HG03521 (cell line): ENCODE measurements around the gene COL12A1.

Experiments
- ATAC-seq: cut with Tn5 transposase; IDR thresholded peaks from one replicate; pipeline ENCODE4 v1.9.1; 2021; ENCODE audit warnings: mild to moderate bottlenecking, moderate library complexity; ENCODE audit not compliant: unreplicated experiment

The COL12A1 gene

DNA sequence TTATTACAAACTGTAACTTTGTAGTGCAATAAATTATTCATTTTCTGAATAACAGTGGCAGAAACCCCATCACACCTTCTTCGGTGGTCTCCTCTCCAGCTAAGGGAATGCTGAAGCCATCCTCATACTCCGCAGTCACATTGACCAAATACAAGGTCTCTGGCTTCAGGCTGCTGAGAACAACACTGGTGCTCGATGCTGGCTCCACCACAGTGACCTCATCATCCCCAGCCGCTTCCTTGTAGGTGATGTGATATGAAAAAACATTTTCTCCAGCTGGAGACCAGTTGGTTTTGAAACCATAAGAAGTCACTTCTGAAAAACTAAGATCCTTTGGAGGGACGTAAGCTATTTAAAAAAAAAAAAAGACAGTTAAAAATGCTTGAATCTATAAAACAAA, 25.0 kb downstream of the COL12A1 start:
- ATAC-seq, result no peak

DNA sequence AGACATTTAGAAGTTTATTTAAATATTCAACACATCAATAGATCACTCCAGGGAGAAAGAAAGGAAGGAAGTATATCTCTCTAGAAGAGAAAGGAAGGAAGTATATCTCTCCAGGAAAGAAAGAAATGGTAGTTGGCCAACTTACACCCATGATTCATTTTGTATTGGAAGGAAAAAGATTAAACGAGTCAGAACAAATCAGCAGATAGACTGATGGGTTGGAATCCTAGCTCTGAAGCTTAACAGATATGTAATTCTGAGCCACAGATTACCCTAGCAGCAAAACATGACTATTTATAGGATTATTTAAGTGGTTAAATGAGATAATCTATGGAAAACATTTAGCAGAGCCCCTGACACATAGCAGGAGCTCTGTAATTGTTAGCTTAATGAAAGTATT, 27.1 kb downstream of the COL12A1 start:
- no peak for ATAC-seq

DNA sequence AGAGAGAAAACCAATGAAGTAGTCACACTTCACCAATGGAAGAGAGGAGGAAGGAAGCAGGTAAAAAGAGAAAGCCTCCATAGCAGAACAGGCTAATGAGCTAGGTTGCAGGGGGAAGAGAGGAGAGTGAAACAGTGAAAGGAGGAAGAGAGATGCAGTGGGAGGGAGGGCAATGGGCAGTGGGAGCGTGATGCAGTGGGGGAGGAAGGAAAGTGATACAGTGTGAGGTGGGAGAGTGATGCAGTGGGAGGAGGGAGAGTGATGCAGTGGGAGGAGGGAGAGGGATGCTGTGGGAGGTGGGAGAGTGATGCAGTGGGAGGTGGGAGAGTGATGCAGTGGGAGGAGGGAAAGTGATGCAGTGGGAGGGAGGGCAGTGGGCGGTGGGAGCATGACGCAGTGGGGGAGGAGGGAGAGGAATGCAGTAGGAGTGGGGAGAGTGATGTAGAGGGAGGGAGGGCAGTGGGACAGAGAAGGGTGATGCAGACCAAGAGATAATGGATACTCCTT, 29.7 kb downstream of the COL12A1 start:
- ATAC-seq, result no peak

DNA sequence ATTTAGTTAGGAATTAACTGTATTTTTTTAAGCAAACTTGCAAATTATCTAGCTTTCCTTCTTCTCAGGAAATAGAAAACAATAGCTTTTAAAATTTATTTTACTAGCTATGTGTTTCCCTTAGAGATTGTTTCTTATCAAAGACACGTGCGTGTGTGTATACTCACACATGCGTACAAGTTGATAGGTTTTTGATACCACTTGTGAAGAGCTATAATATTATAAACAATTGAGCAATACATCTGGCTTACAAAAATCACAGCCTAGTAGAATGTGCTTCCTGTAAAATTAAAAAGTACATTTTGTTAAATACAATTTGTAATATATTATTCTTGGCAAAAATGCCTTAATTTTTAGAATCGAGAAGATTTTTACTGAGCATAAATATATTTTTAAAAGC, 33.9 kb downstream of the COL12A1 start:
- no peak for ATAC-seq

DNA sequence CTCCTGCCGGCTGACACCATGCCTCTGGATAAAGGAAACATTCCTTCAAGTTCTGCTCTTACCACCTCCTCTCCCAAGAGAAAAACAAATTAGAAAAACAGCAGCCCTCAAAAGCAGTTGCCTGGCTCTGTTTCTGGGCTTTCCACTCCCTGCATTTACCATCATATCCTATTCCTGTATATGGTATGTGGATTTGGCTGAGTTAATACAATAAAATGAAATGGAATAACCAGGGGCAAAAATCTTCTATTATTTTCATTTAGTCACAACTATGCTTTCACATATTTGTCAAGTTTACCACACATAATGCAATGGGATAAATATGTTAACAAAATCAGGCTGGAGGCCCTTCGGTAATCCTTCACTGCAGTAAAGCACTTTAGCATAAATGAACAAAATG, 34.3 kb downstream of the COL12A1 start:
- ATAC-seq, result no peak

DNA sequence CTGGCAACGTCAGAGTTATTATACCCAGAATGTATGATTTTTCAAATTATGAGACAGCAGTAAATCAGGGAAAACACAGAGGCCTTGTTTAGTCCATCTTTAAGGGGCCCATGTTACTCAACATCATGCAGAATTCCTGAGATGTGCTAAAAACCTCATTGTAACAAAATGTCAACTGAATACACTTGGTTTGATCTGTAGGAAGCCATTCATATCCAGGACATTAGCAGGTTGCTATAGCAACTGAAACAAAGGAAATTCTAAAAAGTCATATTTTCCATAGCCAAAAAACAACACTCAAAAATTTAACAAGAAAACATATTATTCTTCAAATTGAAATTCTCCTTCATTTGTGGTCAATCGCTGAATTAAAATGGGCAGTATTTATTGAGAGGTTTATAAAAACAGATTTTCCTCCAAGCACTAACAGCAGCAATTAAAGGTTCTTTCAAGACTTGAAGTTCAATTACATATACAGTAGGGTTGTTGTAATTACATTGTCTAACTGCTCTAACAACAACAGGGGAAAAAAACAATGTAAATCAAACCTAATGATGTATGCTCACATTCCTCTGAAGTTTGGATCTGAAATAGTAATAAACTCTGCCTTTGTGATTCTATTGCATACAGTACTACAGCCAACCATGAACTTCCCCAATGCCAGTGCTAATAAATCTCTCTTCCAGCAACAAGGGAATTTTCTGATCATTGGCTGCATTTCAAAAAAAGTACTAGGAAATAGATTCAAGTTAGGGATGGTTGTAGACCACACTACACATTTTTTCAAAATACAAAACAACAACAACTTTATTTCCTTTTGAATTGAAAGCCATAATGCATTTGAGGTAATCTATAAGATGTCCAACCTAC, 34.9 kb downstream of the COL12A1 start:
- ATAC-seq, result no peak

- ATAC-seq, result no peak
Measured at GRCh38 chr6:75169689-75170586, 35.9 kb downstream of the COL12A1 start.

- no peak for ATAC-seq
Measured at GRCh38 chr6:75167851-75168250, 38.0 kb downstream of the COL12A1 start.

- no peak for ATAC-seq
Measured at GRCh38 chr6:75167325-75167724, 38.5 kb downstream of the COL12A1 start.

GRCh38 chr6:75166773-75167172, 39.1 kb downstream of the COL12A1 start:
- no peak for ATAC-seq

GRCh38 chr6:75166236-75166635, 39.6 kb downstream of the COL12A1 start:
- ATAC-seq, result no peak

DNA sequence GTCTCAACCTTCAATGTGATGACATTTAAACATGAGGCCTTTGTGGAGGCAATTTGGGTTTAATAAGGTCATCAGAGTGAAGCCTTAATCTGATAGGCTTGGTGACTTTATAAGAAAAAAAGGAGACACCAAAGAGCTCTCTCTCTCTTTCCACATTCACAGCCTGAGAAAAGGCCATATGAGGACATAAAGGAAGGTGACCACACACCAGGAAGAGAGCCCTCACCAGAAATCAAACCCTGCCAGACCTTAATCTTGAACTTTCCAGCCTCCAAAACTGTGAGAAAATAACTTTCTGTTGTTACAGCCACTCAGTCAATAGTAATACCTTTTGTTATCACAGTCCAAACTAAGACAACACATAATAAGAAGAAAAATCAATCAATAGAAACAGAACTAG, 47.7 kb downstream of the COL12A1 start:
- ATAC-seq, result no peak

DNA sequence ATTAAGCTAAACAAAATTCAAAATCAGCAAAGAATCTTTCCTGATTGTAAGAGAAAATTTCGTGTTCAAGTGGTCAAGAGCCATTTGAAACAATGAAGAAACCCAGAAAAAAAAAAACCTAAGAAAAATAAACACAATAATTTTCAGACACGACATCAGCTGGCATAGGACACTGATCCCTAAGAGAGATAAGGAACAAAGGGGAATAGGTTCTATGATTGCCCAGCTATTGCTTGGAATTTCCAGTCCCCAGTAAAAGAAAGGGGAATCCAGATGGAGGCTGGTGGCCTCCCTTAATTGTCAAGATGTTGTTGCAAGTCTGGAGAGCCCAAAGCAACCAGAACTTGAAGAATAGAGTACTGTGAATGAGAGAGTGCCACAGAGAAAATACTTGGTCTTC, 48.5 kb downstream of the COL12A1 start:
- ATAC-seq, result no peak

DNA sequence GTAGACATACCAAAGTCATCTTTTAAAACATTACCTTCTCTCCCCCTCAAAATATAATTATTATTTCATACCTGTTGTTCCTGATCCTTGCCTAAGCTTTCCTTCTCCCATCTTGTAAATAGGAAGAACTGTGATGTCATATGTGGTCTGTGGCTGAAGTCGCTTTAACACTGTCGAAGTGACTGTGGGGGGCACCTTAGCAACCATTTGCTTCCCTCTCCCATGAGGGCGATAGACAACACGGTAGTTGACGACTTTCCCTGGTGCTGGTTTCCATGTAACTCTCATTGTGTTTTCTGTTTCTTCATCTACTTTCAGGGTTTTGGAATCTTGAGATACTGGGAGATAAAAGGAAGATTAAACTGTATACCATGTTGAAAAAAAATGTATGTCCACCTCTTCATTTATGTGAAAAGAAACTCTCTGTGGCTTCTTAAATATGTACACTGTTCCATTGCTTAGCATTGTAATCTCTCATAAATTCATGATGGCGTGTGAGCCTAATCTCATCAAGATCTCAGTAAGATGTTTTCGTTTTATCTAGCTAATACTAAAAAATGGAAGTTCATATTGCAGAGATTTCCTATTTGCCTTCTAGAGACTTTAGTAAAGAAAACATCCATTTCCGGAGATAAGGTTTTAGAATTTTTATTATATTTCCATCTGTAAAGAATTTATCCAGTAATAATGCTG, 49.5 kb downstream of the COL12A1 start:
- no peak for ATAC-seq

DNA sequence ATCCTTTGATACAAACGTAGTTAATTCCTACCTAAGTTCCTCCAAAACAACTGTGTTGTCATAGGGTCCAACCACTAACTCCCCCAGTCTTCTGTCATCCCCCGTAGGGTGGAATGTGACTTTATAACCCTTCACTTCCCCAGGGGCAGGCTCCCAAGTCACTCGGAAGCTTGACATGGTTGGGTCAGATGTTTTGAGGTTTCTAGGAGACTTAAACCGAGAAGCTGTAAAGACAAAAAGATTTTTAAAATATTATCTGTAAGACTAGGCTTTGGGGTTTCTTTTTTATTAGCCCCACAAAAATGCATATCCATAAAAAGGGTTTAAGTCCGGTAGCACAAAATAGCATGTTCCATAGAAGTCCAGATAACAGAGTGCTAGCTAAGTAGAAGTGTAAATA, 50.2 kb downstream of the COL12A1 start:
- no peak for ATAC-seq

GRCh38 chr6:75154973-75155372, 50.9 kb downstream of the COL12A1 start:
- ATAC-seq, result no peak

DNA sequence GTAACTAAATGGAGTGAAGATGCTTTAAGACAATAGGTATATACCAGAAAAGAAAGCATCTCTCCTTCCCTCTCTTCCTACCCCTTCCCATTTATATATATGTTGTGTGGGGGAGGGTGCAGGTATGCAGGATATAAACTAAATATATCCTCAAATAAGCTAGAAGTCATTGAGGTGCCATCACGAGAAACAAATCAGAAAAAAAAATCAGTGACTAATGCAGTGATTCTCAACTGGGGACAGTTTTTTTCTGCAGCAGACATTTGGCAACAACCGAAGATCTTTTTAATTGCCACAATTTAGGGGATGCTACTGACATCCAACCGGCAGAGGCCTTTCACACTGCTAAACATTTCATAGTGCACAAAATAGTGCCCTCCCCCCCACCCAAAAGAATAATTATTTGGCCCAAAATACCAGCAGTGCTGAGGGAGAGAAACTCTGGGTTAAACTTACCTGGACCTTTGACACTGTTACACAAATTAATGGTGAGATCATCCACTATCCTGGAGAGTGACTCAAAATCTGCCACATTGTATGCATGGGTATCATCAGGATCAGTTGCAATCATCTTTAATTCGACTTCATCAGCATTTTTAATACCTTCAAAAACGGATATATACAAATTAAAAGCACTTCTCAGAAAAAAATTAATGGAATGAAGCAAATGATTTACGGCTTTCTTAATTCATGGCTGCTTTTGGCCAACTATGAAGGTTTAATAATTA, 55.0 kb downstream of the COL12A1 start:
- no peak for ATAC-seq

DNA sequence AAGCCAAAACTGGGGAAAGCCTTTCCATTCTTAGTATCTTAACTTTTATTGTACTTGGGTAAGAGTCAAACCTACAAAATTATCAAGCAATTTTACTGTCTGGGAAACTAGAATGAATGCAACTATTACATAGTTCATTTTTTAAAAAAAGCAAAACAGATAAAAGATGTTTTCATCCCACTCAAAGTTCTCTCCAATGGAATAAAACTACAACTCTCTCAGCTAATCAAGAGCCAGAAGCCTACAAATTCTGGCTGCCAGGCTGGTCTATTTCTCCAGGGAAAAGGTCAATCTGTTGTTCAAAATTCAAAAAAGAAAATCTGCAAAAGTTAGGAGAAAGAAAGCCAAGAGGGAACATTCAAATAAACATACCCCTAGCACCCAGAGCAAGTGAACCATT, 56.2 kb downstream of the COL12A1 start:
- ATAC-seq, result no peak

GRCh38 chr6:75149240-75149639, 56.6 kb downstream of the COL12A1 start:
- ATAC-seq, result no peak

DNA sequence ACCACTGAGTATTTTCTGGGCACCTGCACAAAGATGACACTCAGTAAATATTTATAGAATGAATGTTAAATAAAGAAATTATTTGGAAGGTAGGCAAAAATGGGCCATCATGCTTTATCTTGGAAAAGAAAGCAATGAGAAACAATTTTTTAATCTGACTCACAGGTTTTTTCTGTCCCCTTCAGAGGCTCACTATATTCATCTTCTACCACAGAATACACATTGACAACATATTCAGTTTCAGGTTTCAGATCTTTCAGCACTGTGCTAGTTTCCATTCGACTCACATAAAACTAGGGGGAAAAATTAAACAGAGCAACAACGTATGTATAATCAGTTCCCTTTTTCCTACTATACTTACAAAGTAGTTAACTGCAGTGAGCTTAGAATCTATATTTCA, 58.3 kb downstream of the COL12A1 start:
- peak; percentile 81 for ATAC-seq

- no peak for ATAC-seq
Measured at GRCh38 chr6:75145976-75146375, 59.9 kb downstream of the COL12A1 start.
